ENCODE results near the gene PALM.
"Not testable (repeated sequence)": the region's sequence is repeated elsewhere in the genome, so short reads cannot be mapped to it uniquely, and the experiment has no call there.

PALM gene

DNA sequence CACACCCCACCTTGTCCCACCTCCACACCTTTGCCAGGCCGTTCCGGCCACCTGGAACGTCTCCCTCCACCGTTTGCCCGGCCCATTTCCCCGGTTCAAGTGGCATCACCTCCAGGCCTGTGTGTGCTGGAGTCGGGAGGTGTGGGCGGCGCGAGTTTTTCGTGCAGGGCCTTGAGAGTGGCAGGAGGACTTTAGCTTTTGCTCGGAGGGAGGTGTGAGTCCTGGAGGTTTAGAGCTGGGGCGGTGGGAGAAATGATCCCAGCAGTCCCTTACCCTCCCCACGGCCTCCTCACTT lies 4.3 kb upstream of the PALM start:
- DNase-seq (ENCODE audit: low read depth): no peak

DNA sequence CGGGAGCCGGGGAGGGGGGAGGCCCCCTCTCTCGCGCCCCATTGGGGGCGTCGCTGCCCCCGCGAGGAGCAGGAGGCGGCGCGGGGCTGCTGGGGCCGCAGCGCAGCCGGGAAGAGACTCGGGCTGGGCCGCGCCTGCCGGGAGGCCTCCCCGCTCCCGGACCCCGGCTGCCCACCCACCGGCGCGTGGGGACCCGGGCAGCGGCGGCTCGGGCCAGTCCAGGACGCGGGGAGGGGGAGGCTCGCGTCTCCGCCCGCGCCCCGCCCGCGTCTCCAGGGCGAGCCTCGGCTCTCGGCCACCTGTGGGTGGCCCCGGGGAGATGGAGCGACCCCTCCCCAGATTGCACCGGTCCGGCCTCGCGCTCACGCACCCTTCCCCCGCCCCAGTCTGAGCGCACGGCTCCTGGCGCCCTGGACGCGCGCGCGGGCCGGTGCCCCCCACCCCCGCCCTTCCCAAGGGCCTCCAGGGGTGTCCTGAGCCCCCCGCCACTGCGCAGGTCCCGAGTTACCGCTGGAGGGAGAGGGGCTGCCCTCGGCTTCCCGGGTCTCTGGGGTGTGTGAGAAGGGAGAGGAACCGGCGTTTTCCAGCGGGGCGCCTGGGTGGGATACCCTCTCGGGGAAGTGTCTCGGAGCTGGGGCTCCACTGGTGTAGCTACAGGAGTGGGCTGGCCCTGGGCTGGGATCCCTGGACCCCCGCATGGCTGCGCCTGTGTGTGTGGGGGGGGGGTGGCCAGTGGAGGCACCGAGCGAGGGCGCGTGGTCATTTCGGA lies 645 bp downstream of the PALM start:
- DNase-seq (ENCODE audit: low read depth): no peak

- DNase-seq (ENCODE audit: low read depth): no peak
These were observed 1.3 kb downstream of the PALM start for GRCh38 chr19:709965-710571.

GRCh38 chr19:710767-711166 lies 2.0 kb downstream of the PALM start:
- DNase-seq (ENCODE audit: low read depth): no peak

DNA sequence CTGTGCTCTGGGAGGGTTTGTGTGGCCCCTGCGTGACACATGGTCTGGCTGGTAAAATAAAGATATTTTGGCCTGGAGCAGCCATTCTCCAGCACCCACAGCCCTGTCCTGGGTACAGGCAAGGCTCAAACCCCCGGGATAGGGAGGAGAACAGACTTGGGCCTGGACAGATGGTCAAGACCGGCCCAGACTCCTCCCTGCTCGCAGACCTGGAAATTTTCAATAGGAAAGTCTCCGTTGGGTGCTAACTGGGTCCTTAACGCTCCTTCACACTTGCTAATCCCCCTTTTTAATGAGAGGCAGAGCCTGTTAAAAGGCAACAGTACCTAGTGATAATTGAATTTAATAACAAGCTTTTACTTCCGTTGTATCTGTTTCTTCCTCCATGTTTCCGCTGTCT lies 2.5 kb downstream of the PALM start:
- no peak for DNase-seq (ENCODE audit: low read depth)

GRCh38 chr19:715347-715746 lies 6.6 kb downstream of the PALM start:
- no peak for DNase-seq (ENCODE audit: low read depth)

DNA sequence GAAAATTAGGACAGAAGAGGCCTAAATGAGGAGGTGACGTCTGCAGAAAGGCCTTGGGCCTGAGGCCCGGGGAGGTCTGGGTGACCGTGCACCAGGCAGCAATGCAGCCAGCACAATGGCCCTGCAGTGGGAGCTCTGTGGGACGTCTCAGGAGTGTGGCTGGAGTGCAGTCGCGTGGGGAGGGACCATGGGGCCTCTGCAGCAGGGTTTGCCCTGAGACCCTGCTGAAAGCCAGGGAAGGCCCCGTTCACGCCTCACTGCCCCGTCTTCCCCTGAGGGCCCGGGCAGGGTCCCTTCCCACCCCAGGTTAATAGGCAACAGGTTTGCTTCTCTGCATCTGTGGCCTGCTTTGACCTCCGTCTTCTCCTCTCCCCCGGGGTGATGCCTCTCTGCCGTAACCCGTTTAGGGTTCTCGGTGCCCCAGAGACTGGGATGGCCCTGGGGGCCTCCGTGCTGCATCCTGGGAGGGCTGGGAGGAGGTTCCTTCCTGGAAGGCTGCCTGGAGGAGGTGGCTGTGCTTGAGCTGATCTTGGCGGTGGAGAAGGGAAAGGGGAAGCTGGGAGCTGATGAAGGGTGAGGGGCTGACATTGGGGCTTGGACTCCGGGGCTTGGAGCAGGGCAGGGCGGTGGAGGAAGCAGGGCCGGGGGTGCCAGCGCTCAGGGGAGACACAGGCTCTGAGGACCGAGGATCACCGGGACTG lies 9.7 kb downstream of the PALM start:
- no peak for DNase-seq (ENCODE audit: low read depth)

- DNase-seq (ENCODE audit: low read depth): no peak
These were observed 10.3 kb downstream of the PALM start for GRCh38 chr19:718991-719512.

GRCh38 chr19:719636-720344 lies 11.1 kb downstream of the PALM start:
- no peak for DNase-seq (ENCODE audit: low read depth)

GRCh38 chr19:720345-721160 lies 11.8 kb downstream of the PALM start:
- no peak for DNase-seq (ENCODE audit: low read depth)

DNA sequence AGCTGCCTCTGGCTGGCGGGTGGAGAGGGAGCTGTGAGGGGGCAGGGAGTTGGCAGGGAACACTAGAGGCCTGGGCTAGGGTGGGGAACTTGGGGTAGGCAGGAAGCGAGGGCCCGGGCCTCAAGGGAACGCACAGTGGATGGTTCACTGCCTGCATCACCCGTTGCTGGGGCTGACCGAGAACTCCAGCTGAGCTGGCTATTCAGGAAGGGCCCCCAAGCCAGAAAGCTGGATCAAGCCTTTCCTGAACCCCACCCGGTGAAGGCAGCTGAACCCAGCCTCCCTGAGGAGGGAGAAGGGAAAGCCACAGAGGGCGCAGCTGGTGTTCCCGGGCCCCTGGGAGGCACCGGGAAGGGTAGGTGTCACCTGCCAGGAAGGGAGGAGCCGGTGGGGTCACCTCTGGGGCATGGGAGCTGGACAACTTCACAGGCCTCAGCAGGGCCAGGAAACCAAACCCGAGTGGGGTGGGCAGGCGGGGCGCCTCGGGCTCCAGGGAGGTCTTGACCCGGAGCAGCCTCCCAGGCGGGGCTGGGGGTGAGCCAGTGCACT lies 13.9 kb downstream of the PALM start:
- no peak for DNase-seq (ENCODE audit: low read depth)

DNA sequence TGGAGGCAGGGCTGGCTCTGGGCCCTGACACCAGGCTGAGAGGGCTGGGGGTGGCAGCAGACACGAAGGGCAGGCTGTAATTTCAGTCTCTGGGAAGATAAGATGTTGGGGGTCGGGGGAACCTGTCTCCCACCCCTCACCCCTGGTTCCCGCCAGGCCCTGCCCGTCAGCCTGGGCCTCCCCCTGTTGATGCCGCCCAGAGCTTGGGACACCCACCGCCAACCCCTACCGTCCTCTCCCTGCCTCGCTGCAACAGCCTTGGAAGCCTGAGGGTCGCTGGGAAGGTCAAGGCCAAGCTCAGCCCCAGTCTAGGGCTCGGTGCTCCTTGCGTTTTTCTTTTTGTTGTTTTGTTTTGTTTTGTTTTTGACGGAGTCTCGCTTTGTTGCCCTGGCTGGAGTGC lies 14.5 kb downstream of the PALM start:
- no peak for DNase-seq (ENCODE audit: low read depth)

DNA sequence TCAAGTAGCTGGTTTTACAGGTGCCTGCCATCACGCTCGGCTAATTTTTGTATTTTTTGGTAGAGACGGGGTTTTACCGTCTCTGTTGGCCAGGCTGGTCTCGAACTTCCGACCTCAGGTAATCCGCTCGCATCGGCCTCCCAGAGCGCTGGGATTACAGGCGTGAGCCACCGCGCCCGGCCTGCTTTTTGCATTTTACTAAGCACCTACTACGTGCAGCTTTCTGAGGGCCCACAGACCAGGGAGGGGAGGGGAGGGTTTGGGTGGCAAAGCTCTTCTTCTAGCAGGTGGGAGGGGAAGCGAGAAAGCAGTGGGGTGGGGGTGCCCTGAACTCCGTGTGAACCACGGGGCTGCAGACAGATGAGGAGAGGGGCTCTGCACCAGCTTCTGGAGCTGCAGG lies 15.0 kb downstream of the PALM start:
- no peak for DNase-seq (ENCODE audit: low read depth)

- DNase-seq (ENCODE audit: low read depth): no peak
These were observed 16.8 kb downstream of the PALM start for GRCh38 chr19:725461-726089.

GRCh38 chr19:726993-727956 lies 18.5 kb downstream of the PALM start:
- DNase-seq (ENCODE audit: low read depth): no peak

DNA sequence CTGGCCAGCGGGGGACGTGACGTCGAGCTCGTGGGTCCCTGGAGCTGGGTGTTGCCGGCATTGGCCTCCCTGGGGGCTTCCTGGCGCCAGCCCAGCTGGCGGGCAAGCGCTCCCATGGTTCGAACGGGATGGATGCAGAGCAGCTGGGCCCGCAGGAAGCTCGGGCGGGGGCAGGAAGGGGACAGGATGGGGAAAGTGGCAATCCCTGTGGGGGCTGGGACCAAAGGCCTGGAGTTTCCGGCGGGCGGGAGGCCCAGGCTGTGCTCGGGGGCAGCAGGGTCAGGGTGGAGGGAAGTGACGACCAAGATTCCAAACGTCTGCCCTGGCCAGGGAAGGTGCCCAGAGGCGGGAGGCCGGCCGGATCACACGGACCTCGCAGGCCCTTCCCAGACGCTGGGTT lies 19.3 kb downstream of the PALM start:
- no peak for DNase-seq (ENCODE audit: low read depth)

DNA sequence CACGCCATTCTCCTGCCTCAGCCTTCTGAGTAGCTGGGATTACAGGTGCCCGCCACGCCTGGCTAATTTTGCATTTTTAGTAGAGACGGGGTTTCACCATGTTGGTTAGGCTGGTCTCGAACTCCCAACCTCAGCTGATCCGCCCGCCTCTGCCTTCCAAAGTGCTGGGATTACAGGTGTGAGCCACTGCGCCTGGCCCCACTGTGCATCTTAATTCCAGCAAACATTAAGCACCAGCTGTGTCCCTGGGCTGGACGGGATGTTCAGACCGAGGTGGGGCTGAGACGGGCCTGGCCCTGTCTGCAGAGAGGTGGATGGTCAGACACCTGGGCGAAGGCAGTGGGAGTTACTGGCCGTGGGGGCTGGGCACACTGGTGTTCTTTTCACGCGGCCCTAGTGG lies 20.8 kb downstream of the PALM start:
- not testable (repeated sequence) for DNase-seq (ENCODE audit: low read depth)

DNA sequence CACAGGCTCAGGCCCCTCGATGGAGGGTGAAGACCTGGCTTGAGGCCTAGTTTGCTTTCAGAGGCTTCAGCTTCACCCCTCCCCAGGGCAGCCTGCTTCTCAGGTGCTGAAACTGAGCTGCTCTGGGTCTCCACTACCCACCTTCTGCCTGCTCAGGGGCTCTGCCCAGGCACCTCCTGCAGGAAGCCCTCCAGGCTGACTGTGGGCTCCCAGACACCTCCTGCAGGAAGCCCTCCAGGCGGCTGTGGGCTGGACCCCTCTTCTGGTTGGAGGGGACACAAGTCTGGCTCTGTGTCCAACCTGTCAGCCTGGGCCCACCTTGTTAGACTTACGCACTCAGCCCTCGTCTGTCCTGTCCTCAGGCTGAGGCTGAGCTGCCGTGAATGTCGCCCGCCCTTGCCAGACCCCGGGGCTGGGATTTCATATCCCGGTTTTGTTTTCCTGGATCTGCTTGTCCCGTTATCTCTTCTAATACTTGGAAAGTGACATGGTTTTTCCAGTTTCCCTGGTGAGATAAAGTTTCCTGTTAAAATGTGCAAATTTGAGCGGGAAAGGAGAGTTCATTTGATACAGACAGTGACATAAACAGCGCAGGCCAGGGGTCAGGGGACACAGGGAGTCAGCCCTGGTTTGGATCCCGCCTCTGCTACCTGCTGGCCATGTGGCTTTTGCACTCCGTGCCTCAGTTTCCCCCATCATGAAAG lies 21.4 kb downstream of the PALM start:
- no peak for DNase-seq (ENCODE audit: low read depth)

- DNase-seq (ENCODE audit: low read depth): no peak
These were observed 22.3 kb downstream of the PALM start for GRCh38 chr19:731000-731399.

Data from stimulated activated CD8-positive, alpha-beta memory T cell treated with anti-CD3 and anti-CD28 coated beads, Interleukin-7, amount 100 ng/mL, for 24 hours (primary cell).